Measurements from ENCODE around the gene RBM19. TPM values are rescaled to one million over a fixed set of nuclear protein-coding genes. Genes with fewer than 3 reads are reported as not detected.

RBM19 gene
- total RNA-seq, 8 experiments from 2014 or later: 9.0 to 51.7 (median 20.2) TPM

DNA sequence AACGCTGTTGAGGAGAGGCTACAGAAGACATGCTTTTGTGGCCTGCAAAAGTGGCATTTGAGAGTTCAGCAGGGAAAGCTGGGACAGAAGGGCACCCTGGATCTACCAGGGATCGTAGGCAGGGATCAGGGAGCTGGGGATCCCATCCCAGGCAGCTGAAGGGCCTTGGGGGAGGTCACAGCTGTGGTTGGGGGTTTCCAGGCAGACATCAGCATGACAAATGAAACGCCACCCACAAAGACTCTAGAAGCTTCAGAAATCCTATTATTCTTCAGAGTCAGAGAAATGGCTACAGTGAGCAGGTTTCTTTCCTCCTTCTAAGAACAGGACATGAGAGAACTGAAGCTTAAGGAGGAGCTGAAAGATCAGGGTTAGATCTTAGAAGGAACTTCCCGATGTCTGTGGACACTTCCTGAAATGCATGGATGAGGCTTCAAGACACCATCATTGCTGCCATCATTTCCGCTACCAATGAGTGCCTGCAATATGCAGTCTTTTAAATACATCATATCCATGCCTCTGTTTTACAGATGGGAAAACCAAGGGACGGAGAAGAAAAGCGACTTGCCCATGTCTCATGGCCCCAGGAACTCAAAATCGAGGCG is 104.3 kb downstream of the RBM19 start:
- H3K4me3 ChIP-seq: no peak overlapping the region
- no peak for ATAC-seq (replicated peaks in 6 of 8)
- WGBS, 10 experiments: 33 to 94% (median 81%) methylated on average over 2 to 8 of the region's 9 CpGs; no CpG with 5 or more reads in 2 of the 10 experiments
- in situ Hi-C loops (cut with MboI; ENCODE audit: low pct_unique_long_range_greater_than_20kb in 2 of 9, low sequenced_read_pairs in 9 of 9, unreplicated experiment in 9 of 9): no loop called here
- peak overlapping the region; percentile 60 to 77 for H3K27ac ChIP-seq
- H3K4me1 ChIP-seq (replicated peaks in 1 of 2): peaks cover 67 to 69% of the 10 kb centered on the region in 2 donors

DNA sequence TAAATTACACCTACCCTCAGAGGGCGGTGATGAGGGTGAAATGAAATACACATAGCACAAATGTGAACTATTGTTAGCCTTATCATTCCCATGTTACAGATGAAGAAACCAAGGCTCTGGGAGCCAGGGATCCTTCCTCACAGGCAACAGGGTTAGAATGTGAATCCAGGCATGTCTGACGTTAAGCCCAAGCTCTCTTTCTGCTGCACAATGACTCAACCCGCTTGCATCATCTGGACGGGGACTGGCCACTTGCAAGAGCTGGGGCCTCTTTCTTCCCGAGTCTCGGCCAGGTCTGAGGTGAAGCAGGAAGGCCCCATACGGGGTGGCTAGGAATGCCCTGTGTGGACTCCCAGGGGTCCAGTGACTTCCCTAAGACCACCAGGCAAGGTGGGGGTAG is 105.2 kb downstream of the RBM19 start:
- in situ Hi-C loops (cut with MboI; ENCODE audit: low pct_unique_long_range_greater_than_20kb in 2 of 9, low sequenced_read_pairs in 9 of 9, unreplicated experiment in 9 of 9): no loop called here
- peaks cover 68 to 71% of the 10 kb centered on the region in 2 donors for H3K4me1 ChIP-seq (replicated peaks in 1 of 2)
- peak in 7 of 8 experiments; percentile 28 to 63 (median 51) for ATAC-seq (replicated peaks in 6 of 8)
- H3K4me3 ChIP-seq: no peak overlapping the region
- WGBS, 10 experiments: 33 to 83% (median 62%) methylated on average over 1 to 7 of the region's 7 CpGs; no CpG with 5 or more reads in 2 of the 10 experiments
- H3K27ac ChIP-seq: peak overlapping the region; percentile 60 to 77

DNA sequence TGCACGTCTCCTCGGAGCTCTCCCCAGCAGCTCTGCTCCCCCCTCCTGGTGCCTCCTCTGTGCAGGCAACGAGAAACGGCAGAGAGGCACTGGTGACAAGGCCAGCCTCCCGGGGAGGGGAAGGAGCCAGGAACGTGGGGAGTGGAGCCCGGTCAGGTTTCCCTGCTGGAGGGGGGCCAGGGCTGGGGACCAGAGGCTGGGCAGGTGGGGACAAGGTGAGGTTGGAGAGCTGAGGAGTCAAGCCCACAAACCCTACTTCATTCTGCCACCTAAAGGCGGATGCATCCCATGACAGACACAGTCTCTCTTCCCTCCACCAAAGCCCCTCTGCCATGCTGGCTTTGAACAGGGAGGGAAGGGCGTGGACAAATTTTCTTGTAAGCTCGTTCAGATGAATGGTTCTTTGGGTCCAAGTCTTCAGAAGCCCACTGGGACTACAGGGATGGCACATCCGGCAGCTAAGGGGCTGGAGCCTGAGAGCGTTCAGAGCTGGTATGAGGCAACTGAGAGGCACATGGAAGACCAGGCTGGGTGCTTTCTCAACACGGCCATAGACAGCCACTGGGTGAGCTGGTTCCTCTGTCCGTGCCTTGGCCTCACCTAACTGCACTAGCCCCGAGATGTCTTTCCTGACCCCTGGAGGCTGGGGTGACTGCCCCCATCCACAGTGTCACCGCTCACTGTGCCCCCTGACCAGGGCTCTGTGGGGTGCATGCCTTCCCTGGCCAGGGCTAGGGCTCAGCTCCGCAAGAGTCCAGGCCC is 105.9 kb downstream of the RBM19 start:
- H3K27ac ChIP-seq: peak overlapping the region in 1 of 2 donors; percentile 77
- ATAC-seq (replicated peaks in 6 of 8): peak in 5 of 8 experiments; percentile 20 to 45 (median 31)
- WGBS, 10 experiments: 80 to 100% (median 93%) methylated on average over 1 to 8 of the region's 17 CpGs; no CpG with 5 or more reads in 2 of the 10 experiments
- no peak overlapping the region for H3K4me3 ChIP-seq
- H3K4me1 ChIP-seq (replicated peaks in 1 of 2): peaks cover 69 to 73% of the 10 kb centered on the region in 2 donors
- in situ Hi-C loops (cut with MboI; ENCODE audit: low pct_unique_long_range_greater_than_20kb in 2 of 9, low sequenced_read_pairs in 9 of 9, unreplicated experiment in 9 of 9): no loop called here

DNA sequence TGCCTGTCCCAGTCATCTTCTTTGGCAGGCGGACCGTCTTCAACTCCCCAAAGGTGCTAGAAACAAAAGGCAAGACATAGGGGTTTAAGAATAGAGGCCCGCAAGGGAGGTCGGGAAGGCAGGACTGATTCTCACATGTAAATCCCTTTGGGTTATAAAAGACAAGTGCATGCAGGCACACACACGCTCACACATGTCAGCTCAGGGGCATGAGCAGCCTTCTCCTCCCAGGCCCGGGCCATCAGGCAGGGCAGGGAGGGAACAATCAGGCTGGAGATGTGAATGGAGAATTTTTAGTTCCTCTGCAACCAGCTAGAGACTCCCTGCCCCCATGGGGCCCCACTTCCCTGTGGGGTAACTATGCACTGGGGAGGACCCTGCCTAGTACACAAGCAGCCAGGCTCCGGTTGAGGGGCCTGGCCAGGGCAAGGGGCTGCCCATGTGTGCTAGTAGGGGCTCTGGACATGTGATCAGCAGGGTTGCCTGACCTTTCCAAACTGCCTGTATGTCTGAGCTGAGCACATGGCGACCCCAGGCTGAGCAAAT is 107.2 kb downstream of the RBM19 start:
- Histone ChIP-seq H3K27ac (no peak overlapping the region), H3K4me3 (no peak overlapping the region), H3K4me1 (replicated peaks in 1 of 2) (peaks cover 81 to 86% of the 10 kb centered on the region in 2 donors)
- in situ Hi-C loops (cut with MboI; ENCODE audit: low pct_unique_long_range_greater_than_20kb in 2 of 9, low sequenced_read_pairs in 9 of 9, unreplicated experiment in 9 of 9): no loop called here
- ATAC-seq (replicated peaks in 6 of 8): peak in 2 of 8 experiments; percentile 3 to 7
- WGBS, 10 experiments: 14 to 80% (median 61%) methylated on average over 1 to 6 of the region's 8 CpGs; no CpG with 5 or more reads in 4 of the 10 experiments

DNA sequence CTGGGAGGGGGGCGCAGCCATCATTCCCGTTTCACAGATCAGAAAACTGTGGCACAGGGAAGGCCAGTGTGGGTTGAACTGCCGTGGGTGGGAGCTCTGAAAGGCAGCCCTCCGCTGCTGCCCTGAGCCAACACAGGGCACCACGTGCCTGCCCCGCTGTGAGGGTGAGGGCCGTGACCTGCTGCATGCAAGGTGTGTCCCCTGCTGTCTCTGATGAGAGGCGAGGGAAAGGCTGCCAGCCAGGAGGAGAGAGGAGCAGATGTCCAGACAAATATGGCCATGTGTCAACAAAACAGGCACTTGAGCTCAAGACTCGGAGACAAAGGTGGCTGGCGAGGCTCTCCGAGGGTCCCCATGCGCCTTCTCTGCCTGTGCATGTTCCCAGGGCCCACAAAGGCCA is 108.8 kb downstream of the RBM19 start:
- Histone ChIP-seq H3K27ac (no peak overlapping the region), H3K4me1 (replicated peaks in 1 of 2) (peaks cover 67 to 79% of the 10 kb centered on the region in 2 donors), H3K4me3 (no peak overlapping the region)
- 73 to 100% (median 94%) methylated on average over 2 to 7 of the region's 12 CpGs; no CpG with 5 or more reads in 7 of the 10 experiments for WGBS, 10 experiments
- ATAC-seq (replicated peaks in 6 of 8): no peak
- in situ Hi-C loops (cut with MboI; ENCODE audit: low pct_unique_long_range_greater_than_20kb in 2 of 9, low sequenced_read_pairs in 9 of 9, unreplicated experiment in 9 of 9): no loop called here

DNA sequence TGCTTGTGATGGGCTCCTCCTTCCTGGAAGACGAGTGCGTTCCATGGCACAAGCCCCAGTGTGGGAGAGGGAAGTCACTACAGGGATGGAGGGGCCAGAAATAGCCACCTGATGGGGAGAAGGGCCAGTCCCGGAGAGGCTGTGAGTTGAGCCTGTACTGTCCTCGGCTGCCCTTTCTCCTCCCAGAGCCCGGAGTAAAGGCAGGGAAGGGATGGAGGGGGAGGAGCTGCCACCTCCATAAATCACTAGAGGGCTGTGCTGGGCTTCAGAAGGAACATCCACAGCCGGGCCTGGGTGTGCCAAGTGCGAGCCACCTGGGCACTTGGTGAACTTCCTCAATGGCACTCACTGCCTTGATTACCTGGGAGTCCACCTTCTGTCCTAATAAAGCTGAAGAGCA is 110.1 kb downstream of the RBM19 start:
- peaks cover 53 to 70% of the 10 kb centered on the region in 2 donors for H3K4me1 ChIP-seq (replicated peaks in 1 of 2)
- no peak overlapping the region for H3K4me3 ChIP-seq
- in situ Hi-C loops (cut with MboI; ENCODE audit: low pct_unique_long_range_greater_than_20kb in 2 of 9, low sequenced_read_pairs in 9 of 9, unreplicated experiment in 9 of 9): no loop called here
- no peak overlapping the region for H3K27ac ChIP-seq
- ATAC-seq (replicated peaks in 6 of 8): peak in 5 of 8 experiments; percentile 17 to 57 (median 48)
- WGBS, 10 experiments: 100% methylated on average over 1 of the region's 7 CpGs; no CpG with 5 or more reads in 9 of the 10 experiments

DNA sequence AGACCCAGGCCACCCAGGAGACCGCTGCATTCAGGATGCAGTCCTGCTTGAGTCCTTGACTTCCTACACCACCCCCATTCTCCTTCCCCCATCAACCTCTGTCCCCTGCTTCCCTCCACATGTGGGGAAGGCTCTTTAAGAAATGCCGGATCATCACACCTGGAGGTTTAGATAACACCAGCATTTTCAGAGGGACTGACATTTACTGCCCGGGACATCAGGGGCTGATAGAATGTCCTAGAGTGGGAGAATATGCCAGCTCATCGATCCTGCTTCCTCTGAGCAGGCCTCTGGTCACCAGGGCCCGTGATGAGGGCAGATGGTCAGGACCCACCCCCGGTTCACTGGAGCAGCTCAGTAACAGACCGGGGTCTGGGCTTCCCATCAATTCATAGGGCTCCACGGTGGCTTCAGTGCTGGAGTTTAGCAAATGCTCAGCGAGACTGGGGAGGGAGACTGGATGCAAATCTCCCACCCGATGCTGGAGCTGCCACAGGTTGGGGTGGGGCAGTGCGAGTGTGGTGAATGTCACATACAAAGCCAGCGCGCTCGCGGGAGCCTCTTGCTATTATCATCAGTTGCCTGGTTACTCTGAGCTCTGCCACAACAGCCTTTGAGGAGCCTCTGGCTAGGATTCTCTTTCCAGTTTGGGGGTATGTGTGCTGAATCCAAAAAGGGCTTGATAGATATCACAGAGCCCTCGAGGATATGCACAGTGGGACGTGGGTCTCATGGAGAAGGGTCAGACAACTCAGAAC is 111.6 kb downstream of the RBM19 start:
- H3K4me1 ChIP-seq (replicated peaks in 1 of 2): peaks cover 48 to 68% of the 10 kb centered on the region in 2 donors
- ATAC-seq (replicated peaks in 6 of 8): peak in 5 of 8 experiments; percentile 76 to 80 (median 76)
- H3K27ac ChIP-seq: peak overlapping the region in 1 of 2 donors; percentile 0
- WGBS, 10 experiments: 17 to 100% (median 69%) methylated on average over 1 to 8 of the region's 17 CpGs; no CpG with 5 or more reads in 5 of the 10 experiments
- no peak overlapping the region for H3K4me3 ChIP-seq
- in situ Hi-C loops (cut with MboI; ENCODE audit: low pct_unique_long_range_greater_than_20kb in 2 of 9, low sequenced_read_pairs in 9 of 9, unreplicated experiment in 9 of 9): no loop called here

DNA sequence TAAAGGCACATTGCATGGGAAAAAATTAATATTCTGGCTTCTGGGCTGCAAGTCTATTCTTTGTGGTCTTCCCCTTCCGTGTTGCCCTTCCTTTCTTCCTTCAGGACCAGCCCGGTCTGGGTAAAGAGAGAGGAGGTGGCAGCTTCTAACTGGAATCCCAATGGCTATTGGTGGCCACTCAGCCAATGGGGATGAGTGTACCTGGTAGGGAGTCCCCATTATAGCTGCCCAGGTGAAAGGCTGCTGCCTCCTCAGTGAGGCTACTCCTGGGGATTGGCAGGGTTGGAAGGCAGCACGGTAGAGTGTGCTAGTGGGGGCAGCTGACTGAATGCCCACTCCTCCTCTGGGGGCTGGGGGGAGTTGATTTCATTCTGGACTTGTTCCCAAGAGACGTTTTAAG is 112.6 kb downstream of the RBM19 start:
- in situ Hi-C loops (cut with MboI; ENCODE audit: low pct_unique_long_range_greater_than_20kb in 2 of 9, low sequenced_read_pairs in 9 of 9, unreplicated experiment in 9 of 9): no loop called here
- peaks cover 38 to 57% of the 10 kb centered on the region in 2 donors for H3K4me1 ChIP-seq (replicated peaks in 1 of 2)
- no peak overlapping the region for H3K4me3 ChIP-seq
- ATAC-seq (replicated peaks in 6 of 8): no peak
- no peak overlapping the region for H3K27ac ChIP-seq
- WGBS, 10 experiments: 0 to 82% (median 49%) methylated on average over 1 to 3 of the region's 4 CpGs; no CpG with 5 or more reads in 6 of the 10 experiments

DNA sequence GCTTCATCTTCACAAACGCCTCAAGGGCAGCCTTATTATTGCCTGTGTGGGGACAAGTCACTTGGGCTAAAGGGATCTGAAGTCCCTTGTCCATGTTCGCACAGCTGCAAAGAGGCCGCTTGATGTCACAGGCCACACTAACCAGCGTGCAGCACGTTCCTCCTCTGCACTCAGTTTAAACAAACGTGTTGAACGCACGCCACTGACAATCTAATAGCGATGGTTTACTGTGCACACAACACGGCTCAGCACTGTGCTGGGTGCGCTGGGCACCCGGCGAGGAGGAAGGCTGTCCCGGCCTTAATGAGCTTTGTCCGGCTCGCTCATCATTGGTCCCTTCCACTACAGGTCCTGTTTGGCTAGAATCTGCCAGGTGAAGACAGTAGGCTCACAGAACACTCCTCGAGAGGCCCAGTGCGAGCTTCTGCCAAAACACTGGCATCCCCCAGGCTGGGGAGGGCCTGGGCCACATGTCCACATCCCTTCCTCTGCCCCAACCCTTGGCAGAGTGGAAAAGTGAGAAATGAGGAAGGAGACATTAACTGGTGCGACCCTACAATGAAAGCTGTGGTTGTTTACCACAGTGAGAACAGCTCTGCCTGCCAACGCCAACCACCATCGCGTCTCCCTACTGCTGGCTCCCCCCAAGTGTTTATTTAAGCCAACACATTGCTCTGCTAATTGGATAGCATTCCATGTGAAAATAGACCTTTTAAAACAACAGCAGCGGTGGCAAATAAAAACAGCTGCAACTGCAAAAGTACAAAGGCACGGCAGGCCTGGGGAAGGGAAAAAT is 113.2 kb downstream of the RBM19 start:
- in situ Hi-C loops (cut with MboI; ENCODE audit: low pct_unique_long_range_greater_than_20kb in 2 of 9, low sequenced_read_pairs in 9 of 9, unreplicated experiment in 9 of 9): no loop called here
- H3K27ac ChIP-seq: no peak overlapping the region

DNA sequence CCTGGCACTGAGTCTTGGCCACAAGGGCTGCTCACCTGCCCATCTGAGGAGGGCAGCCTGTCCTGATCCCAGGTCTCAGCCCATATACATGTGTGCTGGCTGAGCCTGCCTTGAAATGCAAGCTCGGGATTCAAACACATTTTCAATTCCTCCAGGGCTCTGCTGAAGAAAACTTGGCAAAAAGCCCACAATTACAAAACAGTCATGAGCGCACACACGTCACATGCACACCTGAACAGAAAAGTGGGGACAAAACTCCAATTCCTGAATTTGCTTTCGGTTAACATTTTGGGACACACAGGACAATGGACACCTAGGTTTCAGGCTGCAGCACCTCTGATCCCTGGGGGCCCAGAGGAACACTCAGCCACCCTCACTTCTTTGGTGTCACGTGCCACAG is 113.9 kb downstream of the RBM19 start:
- peaks cover 33 to 50% of the 10 kb centered on the region in 2 donors for H3K4me1 ChIP-seq (replicated peaks in 1 of 2)
- H3K27ac ChIP-seq: no peak overlapping the region
- peak in 1 of 8 experiments; percentile 23 for ATAC-seq (replicated peaks in 6 of 8)
- in situ Hi-C loops (cut with MboI; ENCODE audit: low pct_unique_long_range_greater_than_20kb in 2 of 9, low sequenced_read_pairs in 9 of 9, unreplicated experiment in 9 of 9): no loop called here
- WGBS, 10 experiments: 83 to 100% (median 98%) methylated on average over 1 to 4 of the region's 5 CpGs; no CpG with 5 or more reads in 4 of the 10 experiments
- H3K4me3 ChIP-seq: no peak overlapping the region

More for the DNA sequence above, 113.2 kb downstream of the RBM19 start:
- peak in 2 of 8 experiments; percentile 11 to 19 for ATAC-seq (replicated peaks in 6 of 8)
- 54 to 94% (median 79%) methylated on average over 1 to 12 of the region's 24 CpGs; no CpG with 5 or more reads in 1 of the 10 experiments for WGBS, 10 experiments
- H3K4me3 ChIP-seq: no peak overlapping the region
- H3K4me1 ChIP-seq (replicated peaks in 1 of 2): peaks cover 33 to 51% of the 10 kb centered on the region in 2 donors

DNA sequence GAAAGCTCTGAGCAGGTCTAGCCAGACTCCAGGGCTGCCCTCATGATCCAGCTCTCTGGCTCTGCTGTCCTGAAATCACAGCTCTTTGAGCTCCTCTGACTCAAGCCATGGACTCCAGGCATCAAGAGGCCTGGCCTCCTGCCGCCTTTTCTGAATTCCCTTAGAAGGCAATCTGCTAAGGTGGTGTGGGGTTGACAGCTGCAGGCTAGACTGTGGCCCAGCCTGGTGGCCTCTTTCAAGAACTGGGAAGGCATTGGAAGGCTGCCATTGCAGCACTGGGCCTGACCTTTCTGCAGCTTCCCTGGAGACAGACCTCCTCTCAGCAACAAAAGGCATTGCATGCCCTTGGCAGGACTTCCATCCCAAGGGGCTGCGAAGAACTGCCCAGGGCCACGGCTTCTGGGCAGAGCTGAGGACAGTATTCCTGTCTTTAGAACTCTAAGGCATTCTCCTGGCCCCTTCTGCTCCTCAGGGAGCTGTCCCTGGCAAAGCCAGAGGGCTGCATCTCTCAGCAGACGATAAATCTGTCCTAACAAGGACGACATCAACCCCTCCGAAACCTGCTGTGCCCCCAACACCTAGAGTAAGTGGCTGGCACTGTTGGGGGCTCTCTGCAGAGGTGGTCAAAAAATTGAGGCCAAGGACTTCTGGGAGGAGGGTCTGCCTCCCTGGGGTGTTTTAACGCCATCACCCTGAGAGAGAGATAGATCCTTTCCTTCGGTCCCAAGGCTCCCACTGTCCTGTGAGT is 115.6 kb downstream of the RBM19 start:
- 60 to 100% (median 98%) methylated on average over 1 to 3 of the region's 8 CpGs; no CpG with 5 or more reads in 4 of the 10 experiments for WGBS, 10 experiments
- in situ Hi-C loops (cut with MboI; ENCODE audit: low pct_unique_long_range_greater_than_20kb in 2 of 9, low sequenced_read_pairs in 9 of 9, unreplicated experiment in 9 of 9): no loop called here
- no peak overlapping the region for H3K4me3 ChIP-seq
- peaks cover 24 to 40% of the 10 kb centered on the region in 2 donors for H3K4me1 ChIP-seq (replicated peaks in 1 of 2)
- ATAC-seq (replicated peaks in 6 of 8): peak in 4 of 8 experiments; percentile 24 to 61 (median 38)
- H3K27ac ChIP-seq: no peak overlapping the region

All from motor neuron (in vitro differentiated cells).